ENCODE results near the gene SNX32.

SNX32 gene

DNA sequence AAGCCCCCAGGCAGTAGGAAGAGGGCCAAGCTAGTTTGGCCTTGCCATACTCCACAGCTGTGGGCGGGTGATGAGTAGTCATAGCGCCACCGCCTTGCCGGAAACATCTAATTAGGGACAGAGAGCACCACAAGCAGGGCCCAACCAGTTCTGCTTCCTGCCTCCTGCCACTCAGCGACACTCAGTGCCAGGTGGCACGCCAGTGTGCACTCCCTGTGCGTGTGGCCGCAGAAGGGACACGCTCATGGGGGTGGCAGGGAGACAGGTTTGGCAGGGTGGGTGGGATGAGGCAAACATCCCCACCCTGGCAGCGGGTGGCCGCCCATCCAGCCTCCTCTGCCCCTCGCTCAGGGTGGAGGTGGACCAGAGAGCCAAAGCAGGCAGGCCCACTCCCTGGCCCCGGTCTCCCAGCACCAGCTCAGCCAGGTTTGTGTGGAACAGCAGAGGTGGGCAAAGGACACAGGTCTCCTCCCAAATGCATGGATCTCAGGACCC, 42.0 kb upstream of the SNX32 start:
- H3K9me3 ChIP-seq (ENCODE audit: control insufficient read depth, insufficient read depth, low read length), result no peaks in the 10 kb centered on the region
- no peaks in the 10 kb centered on the region for H3K79me2 ChIP-seq (ENCODE audit: control insufficient read depth, low read length)
- TF ChIP-seq, protein P1, sequence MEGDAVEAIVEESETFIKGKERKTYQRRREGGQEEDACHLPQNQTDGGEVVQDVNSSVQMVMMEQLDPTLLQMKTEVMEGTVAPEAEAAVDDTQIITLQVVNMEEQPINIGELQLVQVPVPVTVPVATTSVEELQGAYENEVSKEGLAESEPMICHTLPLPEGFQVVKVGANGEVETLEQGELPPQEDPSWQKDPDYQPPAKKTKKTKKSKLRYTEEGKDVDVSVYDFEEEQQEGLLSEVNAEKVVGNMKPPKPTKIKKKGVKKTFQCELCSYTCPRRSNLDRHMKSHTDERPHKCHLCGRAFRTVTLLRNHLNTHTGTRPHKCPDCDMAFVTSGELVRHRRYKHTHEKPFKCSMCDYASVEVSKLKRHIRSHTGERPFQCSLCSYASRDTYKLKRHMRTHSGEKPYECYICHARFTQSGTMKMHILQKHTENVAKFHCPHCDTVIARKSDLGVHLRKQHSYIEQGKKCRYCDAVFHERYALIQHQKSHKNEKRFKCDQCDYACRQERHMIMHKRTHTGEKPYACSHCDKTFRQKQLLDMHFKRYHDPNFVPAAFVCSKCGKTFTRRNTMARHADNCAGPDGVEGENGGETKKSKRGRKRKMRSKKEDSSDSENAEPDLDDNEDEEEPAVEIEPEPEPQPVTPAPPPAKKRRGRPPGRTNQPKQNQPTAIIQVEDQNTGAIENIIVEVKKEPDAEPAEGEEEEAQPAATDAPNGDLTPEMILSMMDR (IDR thresholded peaks at IDR 0.05; ENCODE audit: low read depth, low read length, poor library complexity, severe bottlenecking), result peak; percentile 30
- TF ChIP-seq EZH2phosphoT487 (IDR thresholded peaks at IDR 0.05; ENCODE audit: borderline replicate concordance, low read length), result no peak
- H4K20me1 ChIP-seq (ENCODE audit: control insufficient read depth, insufficient read depth, low read depth, low read length), result no peaks in the 10 kb centered on the region
- no peaks in the 10 kb centered on the region for H3K9me2 ChIP-seq (replicated peaks; ENCODE audit: control insufficient read depth, low read length)
- peaks cover 39% of the 10 kb centered on the region for H3K27me3 ChIP-seq (ENCODE audit: control insufficient read depth, low read length)
- H3K36me3 ChIP-seq (ENCODE audit: control insufficient read depth, low read length), result no peaks in the 10 kb centered on the region
- no peaks in the 10 kb centered on the region for H3F3A ChIP-seq (ENCODE audit: control insufficient read depth, insufficient read depth)
- peaks cover 36% of the 10 kb centered on the region for H3K4me1 ChIP-seq (ENCODE audit: control insufficient read depth, low read length)
- peak overlapping the region; percentile 47 for H3K4me2 ChIP-seq (ENCODE audit: low read length)
- 0 out of 2 replicates have a peak overlapping the region, but pooled peaks have one; percentile 16 for H3K4me3 ChIP-seq (ENCODE audit: low read length)
- no peak overlapping the region for H3K27ac ChIP-seq (ENCODE audit: low read depth, low read length)

DNA sequence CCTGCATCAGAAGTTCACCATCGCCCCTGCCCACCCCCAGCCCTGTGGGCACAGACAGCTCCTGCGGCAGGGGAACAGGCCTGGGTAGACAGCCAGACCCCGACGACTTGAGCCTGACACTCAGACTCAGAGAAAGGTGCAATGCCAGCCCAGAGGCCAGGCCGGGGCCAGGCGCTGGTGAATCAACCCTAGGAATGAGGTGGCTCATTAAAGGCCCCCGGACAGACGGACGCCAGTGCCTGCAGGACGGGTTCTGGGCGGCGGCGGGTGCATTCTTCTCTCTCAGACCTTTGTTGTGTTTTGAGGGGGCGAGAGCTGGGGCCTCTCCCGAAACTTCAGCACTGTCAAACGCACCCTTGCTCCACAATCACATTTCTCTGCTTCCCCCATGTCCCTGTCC, 41.3 kb upstream of the SNX32 start:
- TF ChIP-seq, protein P1 (IDR thresholded peaks at IDR 0.05; ENCODE audit: low read depth, low read length, poor library complexity, severe bottlenecking), result no peak
- TF ChIP-seq EZH2phosphoT487 (IDR thresholded peaks at IDR 0.05; ENCODE audit: borderline replicate concordance, low read length), result no peak
- Histone ChIP-seq H3K79me2 (ENCODE audit: control insufficient read depth, low read length) (no peaks in the 10 kb centered on the region), H3K4me2 (ENCODE audit: low read length) (no peak overlapping the region)

DNA sequence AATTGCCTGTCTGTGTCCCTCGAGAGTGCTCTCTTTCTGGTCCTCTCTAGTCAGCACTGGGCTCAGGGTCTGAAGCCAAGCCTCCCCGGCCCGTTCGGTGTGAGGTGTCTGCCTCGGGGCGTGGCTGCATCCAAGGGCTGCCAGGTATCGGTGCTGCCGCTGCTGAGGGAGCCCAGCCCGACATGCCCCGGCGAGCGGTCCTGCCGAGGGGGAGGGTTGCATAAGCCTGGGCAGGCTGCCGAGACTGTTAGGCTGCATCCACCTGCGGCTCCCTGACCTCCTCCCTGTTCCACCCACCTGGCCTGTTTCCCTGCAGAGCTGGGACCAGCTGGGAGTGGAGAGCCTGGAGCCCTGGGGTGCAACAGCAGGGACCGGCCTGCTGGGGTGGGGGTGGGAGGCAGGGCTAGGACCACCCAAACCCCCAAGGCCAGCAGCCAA, 40.6 kb upstream of the SNX32 start:
- Histone ChIP-seq H3K27me3 (ENCODE audit: control insufficient read depth, low read length) (peaks cover 28% of the 10 kb centered on the region), H3K27ac (ENCODE audit: low read depth, low read length) (no peak overlapping the region), H3K4me2 (ENCODE audit: low read length) (no peak overlapping the region), H3K4me1 (ENCODE audit: control insufficient read depth, low read length) (peaks cover 25% of the 10 kb centered on the region), H3K9me3 (ENCODE audit: control insufficient read depth, insufficient read depth, low read length) (no peaks in the 10 kb centered on the region), H3K36me3 (ENCODE audit: control insufficient read depth, low read length) (no peaks in the 10 kb centered on the region), H4K20me1 (ENCODE audit: control insufficient read depth, insufficient read depth, low read depth, low read length) (no peaks in the 10 kb centered on the region), H3K4me3 (ENCODE audit: low read length) (no peak overlapping the region), H3K9me2 (replicated peaks; ENCODE audit: control insufficient read depth, low read length) (no peaks in the 10 kb centered on the region), H3F3A (ENCODE audit: control insufficient read depth, insufficient read depth) (no peaks in the 10 kb centered on the region), H3K79me2 (ENCODE audit: control insufficient read depth, low read length) (no peaks in the 10 kb centered on the region)
- TF ChIP-seq EZH2phosphoT487 (IDR thresholded peaks at IDR 0.05; ENCODE audit: borderline replicate concordance, low read length), result no peak
- TF ChIP-seq, protein P1 (IDR thresholded peaks at IDR 0.05; ENCODE audit: low read depth, low read length, poor library complexity, severe bottlenecking), result no peak

More for the DNA sequence above, 41.3 kb upstream of the SNX32 start:
- Histone ChIP-seq H3K27me3 (ENCODE audit: control insufficient read depth, low read length) (peaks cover 35% of the 10 kb centered on the region), H3K36me3 (ENCODE audit: control insufficient read depth, low read length) (no peaks in the 10 kb centered on the region), H4K20me1 (ENCODE audit: control insufficient read depth, insufficient read depth, low read depth, low read length) (no peaks in the 10 kb centered on the region), H3K9me2 (replicated peaks; ENCODE audit: control insufficient read depth, low read length) (no peaks in the 10 kb centered on the region), H3K4me3 (ENCODE audit: low read length) (no peak overlapping the region), H3K27ac (ENCODE audit: low read depth, low read length) (no peak overlapping the region), H3K4me1 (ENCODE audit: control insufficient read depth, low read length) (peaks cover 32% of the 10 kb centered on the region), H3K9me3 (ENCODE audit: control insufficient read depth, insufficient read depth, low read length) (no peaks in the 10 kb centered on the region), H3F3A (ENCODE audit: control insufficient read depth, insufficient read depth) (no peaks in the 10 kb centered on the region)
